GM18498 (cell line): ENCODE measurements around the gene ATP4B.
"Not testable (repeated sequence)": the region's sequence is repeated elsewhere in the genome, so short reads cannot be mapped to it uniquely, and the experiment has no call there.

ENCODE experiments used
- ATAC-seq: cut with Tn5 transposase; IDR thresholded peaks from one replicate; pipeline ENCODE4 v1.9.1; 2021; ENCODE audit warnings: mild to moderate bottlenecking, moderate library complexity; ENCODE audit not compliant: unreplicated experiment

Gene ATP4B

GRCh38 chr13:113627136-113627535 is 30.9 kb downstream of the ATP4B start:
- no peak for ATAC-seq

- ATAC-seq = no peak
These were observed 31.9 kb downstream of the ATP4B start for GRCh38 chr13:113625965-113626721.

GRCh38 chr13:113624640-113625304 is 33.2 kb downstream of the ATP4B start:
- ATAC-seq = not testable (repeated sequence)

- no peak for ATAC-seq
These were observed 33.8 kb downstream of the ATP4B start for GRCh38 chr13:113624235-113624587.

- ATAC-seq = no peak
These were observed 34.3 kb downstream of the ATP4B start for GRCh38 chr13:113623491-113624234.

- ATAC-seq = no peak
These were observed 35.1 kb downstream of the ATP4B start for GRCh38 chr13:113622791-113623490.

- not testable (repeated sequence) for ATAC-seq
These were observed 35.9 kb downstream of the ATP4B start for GRCh38 chr13:113621986-113622550.

- not testable (repeated sequence) for ATAC-seq
These were observed 36.5 kb downstream of the ATP4B start for GRCh38 chr13:113621498-113621897.

- no peak for ATAC-seq
These were observed 37.0 kb downstream of the ATP4B start for GRCh38 chr13:113621046-113621445.

GRCh38 chr13:113620036-113620796 is 37.8 kb downstream of the ATP4B start:
- no peak for ATAC-seq

- no peak for ATAC-seq
These were observed 39.5 kb downstream of the ATP4B start for GRCh38 chr13:113618455-113618854.

- no peak for ATAC-seq
These were observed 40.0 kb downstream of the ATP4B start for GRCh38 chr13:113617961-113618360.

GRCh38 chr13:113616991-113617749 is 40.8 kb downstream of the ATP4B start:
- no peak for ATAC-seq

- no peak for ATAC-seq
These were observed 41.6 kb downstream of the ATP4B start for GRCh38 chr13:113616281-113616906.

- ATAC-seq = no peak
These were observed 44.1 kb downstream of the ATP4B start for GRCh38 chr13:113613789-113614379.

- ATAC-seq = no peak
These were observed 45.4 kb downstream of the ATP4B start for GRCh38 chr13:113612607-113613006.

GRCh38 chr13:113611996-113612395 is 46.0 kb downstream of the ATP4B start:
- ATAC-seq = no peak

GRCh38 chr13:113610266-113610665 is 47.7 kb downstream of the ATP4B start:
- no peak for ATAC-seq

- no peak for ATAC-seq
These were observed 48.4 kb downstream of the ATP4B start for GRCh38 chr13:113609616-113610015.
